Measurements from ENCODE around the gene ATPAF2. TPM values are rescaled to one million over a fixed set of nuclear protein-coding genes. Genes with fewer than 3 reads are reported as not detected.

The ATPAF2 gene
- total RNA-seq, 1 donor from 2014 or later = 25.9 TPM

Other genes starting within 250 kb of the ATPAF2 start
- gene SREBF1, start 202.2 kb downstream of the ATPAF2 start, total RNA-seq = 220 TPM
- 17.6 TPM for gene TOM1L2, start 66.8 kb downstream of the ATPAF2 start, total RNA-seq
- gene DRC3, start 66.3 kb downstream of the ATPAF2 start, total RNA-seq = 1.3 TPM
- 5.6 TPM for gene GID4, start 240 bp upstream of the ATPAF2 start, total RNA-seq
- 13.0 TPM for gene DRG2, start 48.8 kb upstream of the ATPAF2 start, total RNA-seq
- 6.0 TPM for gene MYO15A, start 69.6 kb upstream of the ATPAF2 start, total RNA-seq
- gene ALKBH5, start 144.7 kb upstream of the ATPAF2 start, total RNA-seq = 69.2 TPM
- gene LLGL1, start 186.5 kb upstream of the ATPAF2 start, total RNA-seq = 3.3 TPM
- 102 TPM for gene FLII, start 219.6 kb upstream of the ATPAF2 start, total RNA-seq
- 6.4 TPM for gene MIEF2, start 221.5 kb upstream of the ATPAF2 start, total RNA-seq